ENCODE results near the gene PDSS1.

PDSS1 gene

DNA sequence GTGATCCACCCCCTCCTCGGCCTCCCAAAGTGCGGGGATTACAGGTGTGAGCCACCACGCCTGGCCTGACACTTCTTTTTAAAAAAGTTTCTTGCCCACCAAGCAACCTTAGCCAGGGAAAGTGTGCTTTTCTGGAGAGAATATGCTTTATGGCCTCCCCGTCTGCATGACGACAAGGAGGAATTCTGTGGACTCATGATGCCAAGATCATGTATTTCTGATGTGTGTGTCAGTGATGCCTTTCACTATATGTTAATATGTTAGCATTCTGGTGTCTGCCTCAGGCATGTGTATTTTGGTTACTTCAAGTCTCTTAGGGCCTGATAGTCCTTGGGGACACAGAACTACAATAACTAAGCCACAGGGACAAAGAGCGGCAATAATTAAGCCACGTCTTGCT, 2.1 kb downstream of the PDSS1 start:
- ATAC-seq (no peak), DNase-seq (no peak)

GRCh38 chr10:26700884-26701630, 3.6 kb downstream of the PDSS1 start:
- DNase-seq, result no peak
- ATAC-seq, result no peak

- DNase-seq (no peak), ATAC-seq (no peak)
Observed at GRCh38 chr10:26703096-26703495, 5.6 kb downstream of the PDSS1 start.

- no peak for DNase-seq
- no peak for ATAC-seq
Observed at GRCh38 chr10:26703974-26704373, 6.5 kb downstream of the PDSS1 start.

DNA sequence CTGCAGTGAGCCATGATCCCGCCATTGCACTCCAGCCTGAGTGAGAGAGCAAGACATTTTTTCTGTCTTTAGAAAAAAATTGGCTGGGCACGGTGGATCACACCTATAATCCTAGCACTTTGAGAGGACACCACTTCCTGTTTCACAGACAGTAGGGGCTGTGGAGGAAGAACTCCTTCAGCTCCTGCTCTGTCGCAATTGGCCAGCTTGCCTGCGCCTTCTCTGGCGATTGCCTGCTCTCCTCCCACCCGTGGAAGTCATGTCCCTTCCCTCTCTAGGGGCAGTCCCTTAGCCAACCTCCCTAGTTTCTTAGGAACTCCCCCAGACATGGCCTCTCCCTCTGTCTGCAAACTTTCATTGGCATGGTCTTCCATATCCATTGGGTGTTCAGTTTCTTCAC, 8.7 kb downstream of the PDSS1 start:
- ATAC-seq, result no peak

DNA sequence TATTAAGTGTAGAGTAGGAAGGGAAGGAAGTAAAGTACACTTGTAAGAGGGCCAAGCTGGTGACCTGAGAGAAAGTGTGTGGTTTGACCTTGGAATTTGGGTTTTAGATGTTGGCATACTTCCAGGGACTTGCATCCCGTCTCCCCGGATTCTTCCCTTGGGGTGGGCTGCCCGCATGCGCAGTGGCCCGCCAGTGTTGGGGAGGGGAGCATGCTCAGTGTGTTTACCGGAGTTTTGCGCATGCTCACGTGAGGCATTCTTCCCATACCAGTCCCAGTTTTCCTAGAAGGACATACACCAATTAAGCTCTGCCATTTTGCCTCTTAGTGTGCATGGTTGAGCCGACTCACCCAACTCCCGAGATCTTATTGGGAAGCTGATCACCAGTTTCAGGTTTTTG, 9.4 kb downstream of the PDSS1 start:
- ATAC-seq, result no peak
- no peak for DNase-seq

More for the DNA sequence above, 8.7 kb downstream of the PDSS1 start:
- DNase-seq, result no peak

- ATAC-seq, result no peak
Observed at GRCh38 chr10:26711324-26711723, 13.8 kb downstream of the PDSS1 start.

DNA sequence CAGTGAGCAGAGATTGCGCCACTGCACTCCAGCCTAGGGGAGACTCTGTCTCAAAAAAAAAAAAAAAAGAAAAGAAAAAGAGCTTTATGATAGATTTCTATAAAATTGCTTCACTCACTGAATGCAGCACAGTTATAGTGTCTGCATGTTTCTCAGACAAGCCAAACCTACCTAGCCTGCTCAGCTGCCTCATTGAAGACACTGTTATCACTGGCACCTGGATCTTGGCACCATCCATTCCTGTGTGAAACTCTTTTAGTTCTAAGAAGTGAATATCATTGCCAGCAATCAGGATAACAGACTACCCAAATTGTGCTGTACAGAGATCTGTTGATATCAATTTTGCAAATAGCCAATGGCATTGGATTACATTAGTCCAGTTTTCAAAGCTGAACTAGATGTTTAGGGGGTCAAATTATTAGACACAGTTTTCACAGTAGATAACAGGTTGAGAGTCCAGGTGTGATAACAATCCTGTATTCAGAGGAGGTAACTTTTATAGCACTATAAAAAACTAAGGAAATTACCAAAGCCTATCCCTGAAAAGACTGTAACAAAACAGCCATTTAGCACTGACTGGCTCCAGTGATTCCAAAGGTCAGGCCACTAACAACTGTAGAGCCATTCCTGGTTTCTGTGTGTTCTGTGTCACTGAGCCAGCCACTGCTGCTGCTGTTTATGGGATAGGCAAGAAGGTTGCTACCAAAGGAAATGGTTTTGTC, 17.1 kb downstream of the PDSS1 start:
- DNase-seq, result no peak
- ATAC-seq, result no peak

More at GRCh38 chr10:26711324-26711723, 13.8 kb downstream of the PDSS1 start:
- no peak for DNase-seq

DNA sequence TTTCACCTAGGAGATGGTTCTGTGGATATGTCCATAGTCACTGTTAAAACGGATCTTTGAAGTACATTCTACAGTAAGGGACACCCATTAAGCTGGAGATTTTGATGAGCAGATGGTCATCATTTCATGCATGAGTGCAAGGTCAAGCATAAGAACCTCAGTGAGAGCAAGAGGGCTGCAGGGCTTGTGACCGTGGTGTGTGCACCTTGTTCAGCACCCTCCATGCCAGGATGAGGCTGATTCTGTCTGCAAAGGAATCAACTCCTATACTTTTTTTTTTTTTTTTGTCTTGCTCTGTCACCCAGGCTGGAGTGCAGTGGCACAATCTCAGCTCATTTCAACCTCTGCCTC, 17.6 kb downstream of the PDSS1 start:
- ATAC-seq, result no peak
- no peak for DNase-seq

- DNase-seq, result no peak
- ATAC-seq, result no peak
Observed at GRCh38 chr10:26717476-26717875, 20.0 kb downstream of the PDSS1 start.

- ATAC-seq, result peak; percentile 77
- DNase-seq, result peak; percentile 43
Observed at GRCh38 chr10:26721561-26721960, 24.1 kb downstream of the PDSS1 start.

DNA sequence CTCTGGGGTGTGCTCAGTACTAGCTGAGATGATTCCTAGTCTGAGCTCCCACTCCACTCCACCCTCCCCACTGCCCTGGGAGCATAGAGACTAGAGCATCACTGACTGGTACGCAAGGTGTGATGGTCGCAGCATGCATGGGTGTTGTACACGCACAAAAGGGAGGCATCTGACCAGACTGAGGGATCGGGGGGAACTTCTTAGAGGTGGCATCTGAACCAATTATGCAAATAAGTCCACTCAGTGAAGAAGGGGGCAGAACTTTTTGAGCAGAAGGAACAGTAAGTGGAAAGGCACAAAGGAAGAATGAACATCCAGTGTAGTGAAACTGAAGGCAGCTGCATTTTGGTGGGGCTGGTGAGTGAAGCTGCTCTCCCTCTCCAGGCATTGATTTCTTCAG, 25.5 kb downstream of the PDSS1 start:
- ATAC-seq, result no peak

DNA sequence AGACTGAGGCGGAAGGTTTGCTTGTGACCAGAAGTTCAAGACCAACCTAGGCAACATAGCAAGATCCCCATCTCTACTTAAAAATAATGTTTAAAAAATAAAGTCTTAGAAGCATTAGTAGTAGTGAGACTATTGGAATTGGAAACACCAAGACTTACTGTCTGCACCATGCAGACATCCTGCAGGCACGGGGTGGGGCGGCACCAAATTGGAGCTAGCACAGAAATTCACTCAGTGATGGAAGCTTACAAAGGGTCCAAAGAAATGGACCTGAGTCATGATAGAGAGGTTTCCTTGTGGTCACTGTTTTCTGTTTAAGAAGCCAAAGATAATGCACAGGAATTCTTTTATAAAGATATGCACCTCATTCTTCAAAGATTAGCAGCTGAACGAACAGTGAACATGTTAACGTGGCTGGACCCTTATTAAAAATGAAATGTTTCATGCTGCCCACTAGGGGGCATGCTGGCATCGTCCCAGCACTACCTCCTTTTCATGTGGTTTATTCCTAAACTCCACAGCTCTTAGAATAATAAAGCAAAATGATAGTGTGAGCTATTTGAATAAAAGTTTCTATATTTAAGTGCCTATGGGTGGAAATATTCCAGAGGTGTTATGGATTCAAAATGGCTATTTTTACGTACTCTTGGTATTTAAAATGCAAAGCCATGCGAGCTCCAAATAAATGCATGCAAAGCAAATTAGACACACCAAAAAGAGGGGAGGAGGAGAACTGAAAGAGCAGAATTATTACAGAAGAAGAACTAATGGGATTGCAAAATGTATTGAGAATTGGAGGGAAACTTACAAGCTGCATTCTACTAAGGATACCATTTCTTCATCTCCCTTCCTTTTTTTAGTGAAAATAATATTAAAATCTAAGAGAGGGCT, 28.6 kb downstream of the PDSS1 start:
- DNase-seq, result peak; percentile 22
- ATAC-seq, result no peak

More for the DNA sequence above, 25.5 kb downstream of the PDSS1 start:
- DNase-seq, result no peak

GRCh38 chr10:26727005-26727404, 29.5 kb downstream of the PDSS1 start:
- ATAC-seq (no peak), DNase-seq (no peak)

DNA sequence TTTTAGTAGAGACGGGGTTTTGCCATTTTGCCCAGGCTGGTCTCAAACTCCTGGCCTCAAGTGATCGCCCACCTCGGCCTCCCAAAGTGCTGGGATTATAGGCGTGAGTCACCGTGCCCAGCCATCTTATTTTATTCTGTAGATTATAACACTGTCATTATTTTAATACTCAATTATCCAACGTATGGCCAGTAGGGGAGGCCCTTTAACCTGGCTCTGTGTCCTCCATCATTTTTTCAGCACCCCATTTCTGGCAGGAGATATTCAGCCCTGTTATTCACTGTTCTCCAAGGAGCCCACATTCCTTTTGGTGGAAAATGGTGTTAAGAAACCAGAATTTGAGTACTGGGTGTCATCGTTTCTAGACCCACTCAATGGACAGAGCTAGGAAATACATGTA, 31.5 kb downstream of the PDSS1 start:
- DNase-seq (no peak), ATAC-seq (no peak)

- no peak for DNase-seq
- ATAC-seq, result no peak
Observed at GRCh38 chr10:26729395-26729794, 31.9 kb downstream of the PDSS1 start.

DNA sequence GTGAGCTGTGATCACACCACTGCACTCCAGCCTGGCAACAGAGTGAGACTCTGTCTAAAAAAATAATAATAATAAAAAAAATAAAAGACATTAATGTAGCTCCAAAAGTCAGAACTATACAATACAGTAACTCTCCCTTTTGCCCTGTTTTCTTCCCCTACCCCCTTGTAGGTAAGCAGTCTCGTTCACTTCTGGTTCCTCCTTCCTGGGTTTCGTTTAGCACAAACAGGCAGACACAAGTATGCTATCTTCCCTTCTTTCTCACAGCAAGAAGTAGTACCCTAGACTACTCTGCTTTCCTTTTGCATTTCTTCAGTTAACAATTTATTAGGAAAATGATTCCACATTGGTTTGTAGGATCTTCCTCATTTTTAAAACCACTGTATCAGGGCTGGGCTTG, 33.1 kb downstream of the PDSS1 start:
- DNase-seq (no peak), ATAC-seq (no peak)

DNA sequence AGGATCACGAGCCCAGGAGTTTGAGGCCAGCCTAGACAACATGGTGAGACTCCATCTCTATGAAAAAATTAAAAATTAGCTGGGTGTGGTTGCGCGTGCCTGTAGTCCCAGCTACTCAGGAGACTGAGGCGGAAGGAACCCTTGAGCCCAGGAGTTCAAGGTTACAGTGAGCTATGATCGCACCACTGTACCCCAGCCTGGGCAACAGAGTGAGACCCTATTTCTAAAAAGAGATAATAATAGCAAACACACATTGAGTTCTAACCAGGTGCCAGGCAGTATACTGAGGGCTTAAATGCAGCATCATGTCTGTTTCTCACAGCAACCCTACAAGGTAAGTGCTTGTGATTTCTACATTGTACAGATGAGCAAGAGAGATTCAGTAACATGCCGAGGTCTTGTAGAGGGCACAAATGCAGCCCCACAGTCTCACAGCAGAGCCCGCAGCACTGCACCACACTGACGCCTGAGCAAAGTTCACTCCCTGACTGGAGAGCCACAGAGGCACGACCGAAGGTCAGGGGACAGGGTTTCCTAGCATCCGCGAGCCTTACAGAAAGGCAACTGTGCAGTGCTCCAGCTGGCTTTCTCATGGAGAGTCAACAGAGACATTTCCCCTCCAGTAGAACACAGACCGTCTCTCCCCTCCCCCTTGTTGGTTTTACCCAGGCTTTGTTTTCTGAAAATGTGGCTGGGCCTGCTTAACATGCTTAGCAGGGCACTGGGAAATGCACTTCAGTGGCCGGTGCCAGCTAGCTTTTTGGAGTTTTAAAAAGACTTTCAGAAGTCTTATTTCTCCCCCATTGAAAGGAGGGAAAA, 36.5 kb downstream of the PDSS1 start:
- ATAC-seq (no peak), DNase-seq (no peak)

DNA sequence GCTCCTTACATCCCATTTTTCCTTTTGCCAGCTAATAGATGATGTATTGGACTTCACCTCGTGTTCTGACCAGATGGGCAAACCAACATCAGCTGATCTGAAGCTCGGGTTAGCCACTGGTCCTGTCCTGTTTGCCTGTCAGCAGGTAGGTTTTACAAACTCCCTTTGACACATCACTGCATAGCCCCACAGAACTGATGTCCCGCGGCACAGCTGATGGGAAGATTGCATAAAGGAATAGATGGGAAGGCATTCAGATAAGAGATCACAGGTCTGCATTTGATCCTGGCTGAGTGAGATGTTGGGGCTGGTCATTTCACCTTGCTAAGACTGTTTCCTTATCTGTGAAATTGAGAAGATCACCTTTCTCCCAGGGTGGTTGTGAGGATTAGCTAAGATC, 37.9 kb downstream of the PDSS1 start:
- DNase-seq (no peak), ATAC-seq (no peak)

- ATAC-seq, result peak; percentile 86
- DNase-seq, result peak; percentile 17
Observed at GRCh38 chr10:26737730-26738129, 40.2 kb downstream of the PDSS1 start.

- ATAC-seq (no peak), DNase-seq (no peak)
Observed at GRCh38 chr10:26738301-26738911, 40.9 kb downstream of the PDSS1 start.
